HCT116 (cell line): ENCODE measurements around the gene TOX3. TPM values are rescaled to one million over a fixed set of nuclear protein-coding genes. Genes with fewer than 3 reads are reported as not detected.

Experiments used
- ATAC-seq: fragments of 200-7000 bp; cut with Tn5 transposase; 2 replicates; pipeline ENCODE4 v1.9.1; 2020; ENCODE audit warnings: mild to moderate bottlenecking, moderate library complexity
- BruUV-seq: library from RNA; stranded (reverse); fragments of 400-500 nt; replicated peaks from 2 replicates; lab custom pipeline; 2021; lab: Mats Ljungman, UMichigan
- CTCF ChIA-PET: fragments of 300-600 bp; sonication (Branson Sonifier 250); formaldehyde crosslinking; loops from one replicate; lab custom pipeline; 2021; ENCODE audit warnings: antibody characterized with exemption; lab: Charles Lee
- POLR2A ChIA-PET: fragments of 300-600, 350-600 bp; sonication (Branson Sonifier 250); formaldehyde crosslinking; loops from one replicate; lab custom pipeline; 2021; ENCODE audit warnings: antibody characterized with exemption; lab: Charles Lee
- RAD21 ChIA-PET, 2 experiments: fragments of 300-600 bp; sonication (Branson Sonifier 250); formaldehyde crosslinking; loops; one replicate each; lab custom pipeline; 2023; ENCODE audit warnings: low total read pairs in 2 of 2; ENCODE audit not compliant: uncharacterized antibody in 2 of 2, unreplicated experiment in 2 of 2, low non-redundant PET in 1 of 2; lab: Charles Lee
- DNase-seq: peaks from one replicate; pipeline ENCODE4 v3.0.0-alpha.2; 2010; ENCODE audit warnings: low read depth, low spot score
- H2AFZ ChIP-seq: fragments of 200-600 bp; shearing (Covaris generic), sonication (generic); 2 replicates; pipeline ENCODE4 v1.6.1; 2017; ENCODE audit warnings: low read depth, mixed run types, mixed read lengths, antibody characterized with exemption, low read length; ENCODE audit not compliant: poor library complexity, severe bottlenecking
- H3K27ac ChIP-seq: 2 replicates; pipeline ENCODE4 v1.5.1; 2012; ENCODE audit warnings: low read depth, low read length
- H3K27me3 ChIP-seq: fragments of 200-600 bp; sonication (generic); 2 replicates; pipeline ENCODE4 v1.6.1; 2016; ENCODE audit warnings: mixed run types, low read length, mixed read lengths; ENCODE audit not compliant: insufficient read depth
- H3K36me3 ChIP-seq, 2 experiments: fragments of 200-500 bp in 1 of 2; fragments of 200-600 bp in 1 of 2; sonication (Bioruptor generic) in 1 of 2; sonication (generic) in 1 of 2; 2 replicates each; pipeline versions ENCODE4 v1.5.1 to v1.6.1; 2014 to 2016; ENCODE audit warnings: low read length in 2 of 2, inconsistent platforms in 1 of 2, mixed read lengths in 1 of 2, mixed run types in 1 of 2; ENCODE audit not compliant: insufficient read depth in 2 of 2, control insufficient read depth in 1 of 2
- H3K4me1 ChIP-seq, 2 experiments: fragments of 200-600 bp in 1 of 2; sonication (generic) in 1 of 2; 2 replicates each; pipeline versions ENCODE4 v1.5.1 to v1.6.1; 2012 to 2017; ENCODE audit warnings: low read length in 2 of 2, inconsistent platforms in 1 of 2, mild to moderate bottlenecking in 1 of 2, mixed read lengths in 1 of 2, mixed run types in 1 of 2, moderate library complexity in 1 of 2; ENCODE audit not compliant: insufficient read depth in 2 of 2, control insufficient read depth in 1 of 2
- H3K4me2 ChIP-seq: fragments of 200-600 bp; sonication (generic); 2 replicates; pipeline ENCODE4 v1.6.1; 2017; ENCODE audit warnings: mixed run types, low read length, mixed read lengths
- H3K4me3 ChIP-seq, 2 experiments: fragments of 200-600 bp in 1 of 2; sonication (generic) in 1 of 2; replicated peaks in 1 of 2; 2 replicates each; pipeline ENCODE4 v1.5.1; 2011 to 2016; ENCODE audit warnings: low read length in 2 of 2, control low read depth in 1 of 2, low read depth in 1 of 2, mild to moderate bottlenecking in 1 of 2, mixed read lengths in 1 of 2, mixed run types in 1 of 2
- H3K79me2 ChIP-seq: fragments of 200-600 bp; sonication (generic); 2 replicates; pipeline ENCODE4 v1.6.1; 2017; ENCODE audit warnings: mild to moderate bottlenecking, mixed run types, low read length, moderate library complexity, mixed read lengths; ENCODE audit not compliant: insufficient read depth
- H3K9ac ChIP-seq: fragments of 200-600 bp; sonication (generic); 2 replicates; pipeline ENCODE4 v1.6.1; 2016; ENCODE audit warnings: low read length, mixed read lengths
- H3K9me2 ChIP-seq: fragments of 200-600 bp; sonication (generic), shearing (Covaris generic); 2 replicates; pipeline ENCODE4 v1.6.1; 2017; ENCODE audit warnings: mixed run types, mild to moderate bottlenecking, moderate library complexity; ENCODE audit not compliant: insufficient read depth
- H3K9me3 ChIP-seq, 2 experiments: fragments of 200-500 bp in 1 of 2; fragments of 200-600 bp in 1 of 2; sonication (Bioruptor generic) in 1 of 2; sonication (generic) in 1 of 2; 2 replicates each; pipeline ENCODE4 v1.6.1; 2014 to 2017; ENCODE audit warnings: low read length in 2 of 2, mixed read lengths in 2 of 2, inconsistent platforms in 1 of 2, low read depth in 1 of 2, mild to moderate bottlenecking in 1 of 2, mixed run types in 1 of 2, moderate library complexity in 1 of 2; ENCODE audit not compliant: control insufficient read depth in 1 of 2, insufficient read depth in 1 of 2
- H4K20me1 ChIP-seq: fragments of 200-600 bp; sonication (generic), shearing (Covaris generic); 2 replicates; pipeline ENCODE4 v1.6.1; 2017; ENCODE audit warnings: mixed run types, mild to moderate bottlenecking, moderate library complexity; ENCODE audit not compliant: insufficient read depth
- CBX3 ChIP-seq: IDR thresholded peaks from 2 replicates; pipeline ENCODE4 v1.6.1; 2012; ENCODE audit warnings: low read depth
- CEBPB ChIP-seq: IDR thresholded peaks from 2 replicates; pipeline ENCODE4 v1.6.1; 2012; ENCODE audit warnings: low read depth
- EGR1 ChIP-seq: IDR thresholded peaks from 2 replicates; pipeline ENCODE4 v1.6.1; 2012; ENCODE audit warnings: low read depth
- EZH2 ChIP-seq: fragments of 200-600 bp; sonication (generic); IDR thresholded peaks from 2 replicates; pipeline ENCODE4 v1.6.1; 2017; ENCODE audit warnings: antibody characterized with exemption, mixed run types
- EZH2phosphoT487 ChIP-seq: fragments of 200-600 bp; IDR thresholded peaks from 2 replicates; pipeline ENCODE4 v1.6.1; 2018; ENCODE audit warnings: antibody characterized with exemption, borderline replicate concordance
- FOSL1 ChIP-seq: IDR thresholded peaks from 2 replicates; pipeline ENCODE4 v1.6.1; 2012; ENCODE audit warnings: low read depth
- POLR2A ChIP-seq: IDR thresholded peaks from 2 replicates; pipeline ENCODE4 v1.7.0; 2011; ENCODE audit warnings: borderline replicate concordance; ENCODE audit not compliant: insufficient read depth, insufficient read length; ENCODE audit errors: extremely low read depth
- RAD21 ChIP-seq: IDR thresholded peaks from 2 replicates; pipeline ENCODE4 v1.6.1; 2012; ENCODE audit warnings: low read depth, mild to moderate bottlenecking
- SP1 ChIP-seq: IDR thresholded peaks from 2 replicates; pipeline ENCODE4 v1.6.1; 2012; ENCODE audit warnings: low read depth
- SRF ChIP-seq: IDR thresholded peaks from 2 replicates; pipeline ENCODE4 v1.6.1; 2012; ENCODE audit warnings: low read depth
- TCF7L2 ChIP-seq: IDR thresholded peaks from 2 replicates; pipeline ENCODE4 v1.7.0; 2011; ENCODE audit warnings: borderline replicate concordance, inconsistent platforms; ENCODE audit not compliant: insufficient read depth, insufficient read length; ENCODE audit errors: extremely low read depth
- YY1 ChIP-seq: IDR thresholded peaks from 2 replicates; pipeline ENCODE4 v1.6.1; 2011; ENCODE audit warnings: low read length, low read depth, moderate library complexity, mild to moderate bottlenecking; ENCODE audit not compliant: insufficient replicate concordance; ENCODE audit errors: extremely low read depth
- ZFX ChIP-seq: fragments of 450-650 bp; IDR thresholded peaks from 2 replicates; pipeline ENCODE4 v1.6.1; 2017
- ZNF274 ChIP-seq: fragments of 200-500 bp; sonication (Bioruptor generic); IDR thresholded peaks from 2 replicates; pipeline ENCODE4 v1.6.1; 2014; ENCODE audit warnings: mild to moderate bottlenecking, low read depth, low read length, inconsistent platforms
- intact Hi-C: fragments of 100-400 bp; cut with micrococcal nuclease; formaldehyde crosslinking; loops from 2 replicates; pipeline ENCODE4 v1.10.0; 2022
- total RNA-seq: library from RNA; stranded (reverse); gene quantifications from one replicate; pipeline ENCODE4 v1.2.1, GENCODE V29; 2021; ENCODE audit not compliant: unreplicated experiment
- TF ChIP-seq, protein P1 (sequence below): IDR thresholded peaks from 2 replicates; pipeline ENCODE4 v1.6.1; 2011; ENCODE audit warnings: mild to moderate bottlenecking, low read length, moderate library complexity; ENCODE audit not compliant: insufficient replicate concordance; ENCODE audit errors: extremely low read depth
- TF ChIP-seq, protein P2 (sequence below): IDR thresholded peaks from 2 replicates; pipeline ENCODE4 v1.6.1; 2012; ENCODE audit warnings: low read depth
- TF ChIP-seq, protein P3 (sequence below), 3 experiments: fragments of 200-600 bp in 1 of 3; sonication (generic) in 1 of 3; IDR thresholded peaks in 2 of 3; conservative IDR thresholded peaks in 1 of 3; 2 replicates each; pipeline ENCODE4 v1.5.1; 2012 to 2017; ENCODE audit warnings: low read depth in 2 of 3, low read length in 2 of 3, antibody characterized with exemption in 1 of 3, borderline replicate concordance in 1 of 3, control low read depth in 1 of 3, mild to moderate bottlenecking in 1 of 3, mixed read lengths in 1 of 3, mixed run types in 1 of 3, moderate library complexity in 1 of 3; ENCODE audit not compliant: insufficient read depth in 1 of 3
- TF ChIP-seq, protein P4 (sequence below): IDR thresholded peaks from 2 replicates; pipeline ENCODE4 v1.6.1; 2012

Gene TOX3
- total RNA-seq, 1 experiment from 2014 or later = not detected

DNA sequence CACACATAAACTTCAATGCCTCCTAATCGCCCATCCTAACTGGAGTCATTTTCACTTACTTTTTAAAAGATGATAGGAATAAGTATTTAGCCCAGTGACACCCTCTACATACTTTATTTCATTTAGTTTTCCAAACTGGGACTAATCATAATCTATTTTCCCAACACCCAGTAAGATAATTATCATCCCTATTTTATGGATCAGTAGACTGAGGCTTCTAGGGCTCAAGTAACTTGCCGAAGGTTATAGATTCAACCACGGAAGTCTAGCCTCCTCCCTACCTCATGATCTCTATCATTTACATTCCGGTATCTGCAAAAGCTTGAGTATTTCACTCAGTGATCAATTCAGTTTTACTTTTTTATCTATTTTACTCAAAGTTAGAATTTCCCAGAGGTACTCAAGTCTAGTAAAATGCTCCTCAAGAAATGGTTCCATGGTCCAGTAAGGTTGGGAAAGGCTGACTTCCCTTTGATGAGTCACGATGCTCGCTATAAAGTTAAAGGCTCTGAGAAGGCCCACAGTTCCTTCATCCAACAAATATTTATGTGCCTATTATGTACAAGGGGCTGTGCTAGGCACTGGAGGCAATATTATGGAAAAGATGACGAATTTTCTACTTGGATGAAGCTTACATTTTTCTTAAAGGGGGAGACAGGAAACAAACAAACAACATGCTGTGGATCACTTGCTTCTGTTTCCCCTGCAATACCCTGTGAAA lies 75.1 kb downstream of the TOX3 start:
- TF ChIP-seq POLR2A = no peak
- TF ChIP-seq, protein P1, sequence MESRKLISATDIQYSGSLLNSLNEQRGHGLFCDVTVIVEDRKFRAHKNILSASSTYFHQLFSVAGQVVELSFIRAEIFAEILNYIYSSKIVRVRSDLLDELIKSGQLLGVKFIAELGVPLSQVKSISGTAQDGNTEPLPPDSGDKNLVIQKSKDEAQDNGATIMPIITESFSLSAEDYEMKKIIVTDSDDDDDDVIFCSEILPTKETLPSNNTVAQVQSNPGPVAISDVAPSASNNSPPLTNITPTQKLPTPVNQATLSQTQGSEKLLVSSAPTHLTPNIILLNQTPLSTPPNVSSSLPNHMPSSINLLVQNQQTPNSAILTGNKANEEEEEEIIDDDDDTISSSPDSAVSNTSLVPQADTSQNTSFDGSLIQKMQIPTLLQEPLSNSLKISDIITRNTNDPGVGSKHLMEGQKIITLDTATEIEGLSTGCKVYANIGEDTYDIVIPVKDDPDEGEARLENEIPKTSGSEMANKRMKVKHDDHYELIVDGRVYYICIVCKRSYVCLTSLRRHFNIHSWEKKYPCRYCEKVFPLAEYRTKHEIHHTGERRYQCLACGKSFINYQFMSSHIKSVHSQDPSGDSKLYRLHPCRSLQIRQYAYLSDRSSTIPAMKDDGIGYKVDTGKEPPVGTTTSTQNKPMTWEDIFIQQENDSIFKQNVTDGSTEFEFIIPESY = no peak
- no peak for TF ChIP-seq FOSL1
- no peak for TF ChIP-seq CEBPB
- TF ChIP-seq, protein P2, sequence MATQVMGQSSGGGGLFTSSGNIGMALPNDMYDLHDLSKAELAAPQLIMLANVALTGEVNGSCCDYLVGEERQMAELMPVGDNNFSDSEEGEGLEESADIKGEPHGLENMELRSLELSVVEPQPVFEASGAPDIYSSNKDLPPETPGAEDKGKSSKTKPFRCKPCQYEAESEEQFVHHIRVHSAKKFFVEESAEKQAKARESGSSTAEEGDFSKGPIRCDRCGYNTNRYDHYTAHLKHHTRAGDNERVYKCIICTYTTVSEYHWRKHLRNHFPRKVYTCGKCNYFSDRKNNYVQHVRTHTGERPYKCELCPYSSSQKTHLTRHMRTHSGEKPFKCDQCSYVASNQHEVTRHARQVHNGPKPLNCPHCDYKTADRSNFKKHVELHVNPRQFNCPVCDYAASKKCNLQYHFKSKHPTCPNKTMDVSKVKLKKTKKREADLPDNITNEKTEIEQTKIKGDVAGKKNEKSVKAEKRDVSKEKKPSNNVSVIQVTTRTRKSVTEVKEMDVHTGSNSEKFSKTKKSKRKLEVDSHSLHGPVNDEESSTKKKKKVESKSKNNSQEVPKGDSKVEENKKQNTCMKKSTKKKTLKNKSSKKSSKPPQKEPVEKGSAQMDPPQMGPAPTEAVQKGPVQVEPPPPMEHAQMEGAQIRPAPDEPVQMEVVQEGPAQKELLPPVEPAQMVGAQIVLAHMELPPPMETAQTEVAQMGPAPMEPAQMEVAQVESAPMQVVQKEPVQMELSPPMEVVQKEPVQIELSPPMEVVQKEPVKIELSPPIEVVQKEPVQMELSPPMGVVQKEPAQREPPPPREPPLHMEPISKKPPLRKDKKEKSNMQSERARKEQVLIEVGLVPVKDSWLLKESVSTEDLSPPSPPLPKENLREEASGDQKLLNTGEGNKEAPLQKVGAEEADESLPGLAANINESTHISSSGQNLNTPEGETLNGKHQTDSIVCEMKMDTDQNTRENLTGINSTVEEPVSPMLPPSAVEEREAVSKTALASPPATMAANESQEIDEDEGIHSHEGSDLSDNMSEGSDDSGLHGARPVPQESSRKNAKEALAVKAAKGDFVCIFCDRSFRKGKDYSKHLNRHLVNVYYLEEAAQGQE = no peak
- no peak for TF ChIP-seq ZFX
- TF ChIP-seq SP1 = no peak
- TF ChIP-seq EZH2 = no peak
- no peak for TF ChIP-seq SRF
- TF ChIP-seq CBX3 = no peak
- no peak for TF ChIP-seq YY1
- TF ChIP-seq ZNF274 = no peak
- no peak for TF ChIP-seq TCF7L2
- TF ChIP-seq, protein P3, sequence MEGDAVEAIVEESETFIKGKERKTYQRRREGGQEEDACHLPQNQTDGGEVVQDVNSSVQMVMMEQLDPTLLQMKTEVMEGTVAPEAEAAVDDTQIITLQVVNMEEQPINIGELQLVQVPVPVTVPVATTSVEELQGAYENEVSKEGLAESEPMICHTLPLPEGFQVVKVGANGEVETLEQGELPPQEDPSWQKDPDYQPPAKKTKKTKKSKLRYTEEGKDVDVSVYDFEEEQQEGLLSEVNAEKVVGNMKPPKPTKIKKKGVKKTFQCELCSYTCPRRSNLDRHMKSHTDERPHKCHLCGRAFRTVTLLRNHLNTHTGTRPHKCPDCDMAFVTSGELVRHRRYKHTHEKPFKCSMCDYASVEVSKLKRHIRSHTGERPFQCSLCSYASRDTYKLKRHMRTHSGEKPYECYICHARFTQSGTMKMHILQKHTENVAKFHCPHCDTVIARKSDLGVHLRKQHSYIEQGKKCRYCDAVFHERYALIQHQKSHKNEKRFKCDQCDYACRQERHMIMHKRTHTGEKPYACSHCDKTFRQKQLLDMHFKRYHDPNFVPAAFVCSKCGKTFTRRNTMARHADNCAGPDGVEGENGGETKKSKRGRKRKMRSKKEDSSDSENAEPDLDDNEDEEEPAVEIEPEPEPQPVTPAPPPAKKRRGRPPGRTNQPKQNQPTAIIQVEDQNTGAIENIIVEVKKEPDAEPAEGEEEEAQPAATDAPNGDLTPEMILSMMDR (IDR thresholded peaks at IDR 0.05 in 2 of 3, conservative IDR thresholded peaks at IDR 0.05 in 1 of 3; ENCODE audit: borderline replicate concordance in 1 of 3, insufficient read depth in 1 of 3, low read depth in 2 of 3, low read length in 2 of 3) = no peak
- no peak for TF ChIP-seq EGR1
- TF ChIP-seq, protein P4, sequence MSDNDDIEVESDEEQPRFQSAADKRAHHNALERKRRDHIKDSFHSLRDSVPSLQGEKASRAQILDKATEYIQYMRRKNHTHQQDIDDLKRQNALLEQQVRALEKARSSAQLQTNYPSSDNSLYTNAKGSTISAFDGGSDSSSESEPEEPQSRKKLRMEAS = no peak
- no peak for TF ChIP-seq EZH2phosphoT487
- no peak for TF ChIP-seq RAD21
- TF ChIP-seq, all 23 proteins: peak for 0
- RAD21 ChIA-PET = no interaction called here
- H3K9me2 ChIP-seq = no peaks in the 10 kb centered on the region
- no peaks in the 10 kb centered on the region for H4K20me1 ChIP-seq
- no peak for ATAC-seq
- H3K4me2 ChIP-seq = no peak overlapping the region
- H3K36me3 ChIP-seq = no peaks in the 10 kb centered on the region
- H3K79me2 ChIP-seq = no peaks in the 10 kb centered on the region
- no peak overlapping the region for H3K9ac ChIP-seq
- DNase-seq = no peak
- no peak overlapping the region for H3K4me3 ChIP-seq
- H2AFZ ChIP-seq = no peak overlapping the region
- POLR2A ChIA-PET = no interaction called here
- no TSS peak for BruUV-seq
- CTCF ChIA-PET = no interaction called here
- peaks cover 0 to 6% of the 10 kb centered on the region in 2 experiments; a peak in 2 of 4 replicates for H3K9me3 ChIP-seq
- no peaks in the 10 kb centered on the region for H3K4me1 ChIP-seq
- no peaks in the 10 kb centered on the region for H3K27me3 ChIP-seq
- intact Hi-C loops = no loop called here
- H3K27ac ChIP-seq = no peak overlapping the region
